Common myeloid progenitor, CD34-positive (primary cell): ENCODE results near the gene MCM3AP.
"Not testable (repeated sequence)": the region's sequence is repeated elsewhere in the genome, so short reads cannot be mapped to it uniquely, and the experiment has no call there.

Experiments
- CTCF ChIA-PET: fragments of 350-600 bp; sonication (Branson Sonifier 250); formaldehyde crosslinking; loops from one replicate; lab custom pipeline; 2021; ENCODE audit warnings: antibody characterized with exemption; lab: Charles Lee
- POLR2A ChIA-PET: fragments of 350-600 bp; sonication (Branson Sonifier 250); formaldehyde crosslinking; loops from one replicate; lab custom pipeline; 2021; ENCODE audit warnings: antibody characterized with exemption; lab: Charles Lee
- DNase-seq, 3 donors: peaks; one replicate each; pipeline versions ENCODE4 v3.0.0 to v3.0.0-alpha.2; 2013
- H3K27ac ChIP-seq, 2 experiments: 1 replicate in 1 of 2; 2 replicates in 1 of 2; pipeline ENCODE4 v1.7.0; 2013; ENCODE audit warnings: inconsistent platforms in 2 of 2, low read length in 2 of 2, mild to moderate bottlenecking in 2 of 2, low read depth in 1 of 2, moderate library complexity in 1 of 2; ENCODE audit not compliant: severe bottlenecking in 2 of 2, insufficient read depth in 1 of 2, poor library complexity in 1 of 2
- H3K27me3 ChIP-seq, 5 experiments: replicated peaks in 2 of 5; 1 replicate in 3 of 5; 2 replicates in 2 of 5; pipeline versions ENCODE4 v1.6.1 to v1.7.0; 2013; ENCODE audit warnings: low read length in 4 of 5, mild to moderate bottlenecking in 2 of 5, moderate library complexity in 2 of 5, inconsistent platforms in 1 of 5; ENCODE audit not compliant: insufficient read depth in 5 of 5, control insufficient read depth in 4 of 5
- H3K36me3 ChIP-seq, 4 experiments: 1 replicate in 2 of 4; 2 replicates in 2 of 4; pipeline versions ENCODE4 v1.6.1 to v1.7.0; 2013; ENCODE audit warnings: low read length in 3 of 4, control low read depth in 1 of 4, mild to moderate bottlenecking in 1 of 4; ENCODE audit not compliant: control insufficient read depth in 4 of 4, insufficient read depth in 4 of 4
- H3K4me1 ChIP-seq, 4 experiments: 1 replicate in 3 of 4; 2 replicates in 1 of 4; pipeline versions ENCODE4 v1.6.1 to v1.7.1; 2013; ENCODE audit warnings: low read length in 3 of 4, mild to moderate bottlenecking in 3 of 4, control low read depth in 1 of 4, inconsistent platforms in 1 of 4, moderate library complexity in 1 of 4; ENCODE audit not compliant: control insufficient read depth in 4 of 4, insufficient read depth in 4 of 4; ENCODE audit errors: control extremely low read depth in 1 of 4
- H3K4me3 ChIP-seq, 7 experiments: 1 replicate in 4 of 7; 2 replicates in 3 of 7; pipeline versions ENCODE4 v1.5.1 to v1.7.0; 2013; ENCODE audit warnings: mild to moderate bottlenecking in 7 of 7, low read length in 6 of 7, moderate library complexity in 6 of 7, inconsistent platforms in 2 of 7, low read depth in 2 of 7, control low read depth in 1 of 7; ENCODE audit not compliant: insufficient read depth in 4 of 7, control insufficient read depth in 1 of 7; ENCODE audit errors: extremely low read depth in 1 of 7
- H3K9me3 ChIP-seq, 5 experiments: 1 replicate in 4 of 5; 2 replicates in 1 of 5; pipeline versions ENCODE4 v1.6.1 to v1.7.1; 2013; ENCODE audit warnings: low read length in 4 of 5, mild to moderate bottlenecking in 2 of 5, inconsistent platforms in 1 of 5, low read depth in 1 of 5, moderate library complexity in 1 of 5; ENCODE audit not compliant: control insufficient read depth in 4 of 5, insufficient read depth in 2 of 5; ENCODE audit errors: control extremely low read depth in 1 of 5
- WGBS: methylation state at CpG from one replicate; pipeline ENCODE4 v1.1.5; 2013; ENCODE audit not compliant: insufficient coverage; 5-methylcytosine and 5-hydroxymethylcytosine counted together

MCM3AP gene

DNA sequence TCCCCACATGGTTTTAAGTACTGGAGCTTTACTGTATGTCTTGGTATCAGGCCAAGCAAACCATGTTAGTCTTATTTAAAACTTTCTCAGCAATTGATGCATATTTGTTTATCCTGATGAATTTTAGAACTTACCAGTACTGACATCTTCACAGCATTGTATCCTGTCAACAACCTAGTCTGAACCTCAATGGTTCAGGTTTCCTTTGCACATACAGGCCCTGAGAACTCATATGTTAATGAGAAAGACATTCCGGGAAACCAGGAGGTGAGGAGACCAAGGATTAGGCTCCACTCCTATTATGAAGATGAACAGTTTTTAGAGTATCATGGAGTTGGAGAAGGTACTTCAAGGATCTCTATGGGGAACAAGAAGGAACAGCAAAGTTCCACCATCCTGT, 43.8 kb downstream of the MCM3AP start:
- CTCF ChIA-PET, result interaction anchor here (1.1 to 1.5 kb wide), 3 partner anchors 9 to 11 kb away, joined by 3 to 6 read pairs (median 4); no protein-coding TSS in a partner anchor
- POLR2A ChIA-PET, result interaction anchor here (0.9 kb wide), 1 partner anchor 12 kb away, joined by 3 read pairs; no protein-coding TSS in a partner anchor
- peaks cover 36 to 89% (median 73%) of the 10 kb centered on the region in 4 experiments for H3K36me3 ChIP-seq

DNA sequence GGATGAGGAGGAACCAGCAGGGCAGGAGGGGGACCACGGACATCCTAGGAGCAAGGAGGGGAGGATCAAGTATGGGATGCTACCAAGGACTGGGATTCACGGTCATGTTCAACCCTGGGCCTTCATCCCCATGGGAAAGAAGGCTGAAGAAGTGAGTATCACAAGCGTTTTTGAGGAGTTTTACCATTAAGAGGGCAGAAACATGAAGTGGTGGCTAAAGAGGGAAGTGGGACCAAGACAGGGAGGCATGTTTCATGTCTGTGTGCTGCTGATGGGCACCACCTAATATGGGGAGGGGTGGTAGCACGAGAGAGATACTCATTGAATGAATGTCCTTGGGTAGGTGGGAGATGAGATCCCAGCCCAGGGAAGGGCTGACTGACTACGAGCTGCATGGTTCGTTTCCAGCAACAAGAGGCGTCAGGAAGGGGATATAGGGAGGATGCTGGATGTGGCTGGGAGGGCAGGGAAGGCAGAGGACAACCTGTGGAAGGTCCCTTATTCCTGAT, 45.5 kb downstream of the MCM3AP start:
- H3K9me3 ChIP-seq, result no peaks in the 10 kb centered on the region
- ChIA-PET POLR2A (no interaction called here), CTCF (interaction anchor here (0.8 to 1.5 kb wide), 2 partner anchors 11 to 14 kb away, joined by 3 read pairs; no protein-coding TSS in a partner anchor)
- no peak overlapping the region for H3K4me3 ChIP-seq
- H3K36me3 ChIP-seq, result peaks cover 35 to 90% (median 72%) of the 10 kb centered on the region in 4 experiments
- no peak overlapping the region for H3K27ac ChIP-seq
- H3K27me3 ChIP-seq, result no peaks in the 10 kb centered on the region
- no peak for DNase-seq
- H3K4me1 ChIP-seq, result no peaks in the 10 kb centered on the region
- WGBS, result 94% methylated on average over 7 of the region's 7 CpGs

More for the DNA sequence above, 43.8 kb downstream of the MCM3AP start:
- not testable (repeated sequence) for H3K9me3 ChIP-seq, H3K4me3 ChIP-seq, H3K27me3 ChIP-seq, H3K27ac ChIP-seq, H3K4me1 ChIP-seq, DNase-seq
- no CpG with 5 or more reads among the region's 1 CpG for WGBS

GRCh38 chr21:46237474-46237873, 47.9 kb downstream of the MCM3AP start:
- Histone ChIP-seq H3K27ac (no peak overlapping the region), H3K4me3 (no peak overlapping the region), H3K4me1 (no peaks in the 10 kb centered on the region), H3K27me3 (no peaks in the 10 kb centered on the region), H3K9me3 (peaks cover 0 to 6% (median 0%) of the 10 kb centered on the region in 5 experiments), H3K36me3 (peaks cover 33 to 85% (median 65%) of the 10 kb centered on the region in 4 experiments)
- CTCF ChIA-PET, result interaction anchor here (1.4 kb wide), 1 partner anchor 85 kb away, joined by 3 read pairs; no protein-coding TSS in a partner anchor
- WGBS, result 100% methylated on average over 1 of the region's 5 CpGs
- no peak for DNase-seq
- POLR2A ChIA-PET, result no interaction called here

- peaks cover 23 to 79% (median 49%) of the 10 kb centered on the region in 4 experiments for H3K36me3 ChIP-seq
- ChIA-PET CTCF (no interaction called here), POLR2A (no interaction called here)
- peaks cover 0 to 10% (median 9%) of the 10 kb centered on the region in 4 experiments for H3K4me1 ChIP-seq
- WGBS, result 74% methylated on average over 5 of the region's 5 CpGs
- H3K9me3 ChIP-seq, result peaks cover 0 to 18% (median 0%) of the 10 kb centered on the region in 5 experiments
- no peaks in the 10 kb centered on the region for H3K27me3 ChIP-seq
- no peak overlapping the region for H3K4me3 ChIP-seq
- DNase-seq, result no peak
- H3K27ac ChIP-seq, result no peak overlapping the region
Measured at GRCh38 chr21:46234436-46234950, 50.9 kb downstream of the MCM3AP start.

DNA sequence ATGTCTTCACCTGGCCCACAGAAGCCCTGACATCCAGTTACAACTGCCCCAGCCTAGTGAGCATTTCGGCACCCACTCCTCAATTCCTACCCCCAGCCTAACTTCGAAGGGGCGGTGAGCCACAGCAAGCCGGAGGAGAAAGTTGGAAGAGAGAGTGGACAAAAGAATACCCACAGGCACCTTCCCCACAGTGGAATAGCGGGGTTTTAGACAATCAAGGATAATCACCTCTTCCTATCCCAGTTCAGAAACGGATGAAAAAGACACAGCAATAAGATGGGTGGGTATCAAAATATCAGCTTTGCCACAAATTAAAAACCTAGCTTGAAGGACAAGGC, 55.5 kb downstream of the MCM3AP start:
- Histone ChIP-seq H3K9me3 (peaks cover 0 to 18% (median 0%) of the 10 kb centered on the region in 5 experiments), H3K4me3 (peak overlapping the region; percentile 40 to 78 (median 71)), H3K36me3 (peaks cover 12 to 50% (median 20%) of the 10 kb centered on the region in 4 experiments), H3K27me3 (no peaks in the 10 kb centered on the region), H3K27ac (peak overlapping the region in 1 of 2 experiments; percentile 56), H3K4me1 (peaks cover 0 to 35% (median 26%) of the 10 kb centered on the region in 4 experiments)
- POLR2A ChIA-PET, result interaction anchor here (0.5 to 0.7 kb wide), 3 partner anchors 16 to 405 kb away, joined by 3 to 5 read pairs (median 4); no protein-coding TSS in a partner anchor
- no peak for DNase-seq
- CTCF ChIA-PET, result interaction anchor here (0.7 to 1.7 kb wide), 8 partner anchors 10 to 96 kb away, joined by 3 to 6 read pairs (median 4); partner anchors contain the start of gene FTCD
- WGBS, result 100% methylated on average over 1 of the region's 6 CpGs

DNA sequence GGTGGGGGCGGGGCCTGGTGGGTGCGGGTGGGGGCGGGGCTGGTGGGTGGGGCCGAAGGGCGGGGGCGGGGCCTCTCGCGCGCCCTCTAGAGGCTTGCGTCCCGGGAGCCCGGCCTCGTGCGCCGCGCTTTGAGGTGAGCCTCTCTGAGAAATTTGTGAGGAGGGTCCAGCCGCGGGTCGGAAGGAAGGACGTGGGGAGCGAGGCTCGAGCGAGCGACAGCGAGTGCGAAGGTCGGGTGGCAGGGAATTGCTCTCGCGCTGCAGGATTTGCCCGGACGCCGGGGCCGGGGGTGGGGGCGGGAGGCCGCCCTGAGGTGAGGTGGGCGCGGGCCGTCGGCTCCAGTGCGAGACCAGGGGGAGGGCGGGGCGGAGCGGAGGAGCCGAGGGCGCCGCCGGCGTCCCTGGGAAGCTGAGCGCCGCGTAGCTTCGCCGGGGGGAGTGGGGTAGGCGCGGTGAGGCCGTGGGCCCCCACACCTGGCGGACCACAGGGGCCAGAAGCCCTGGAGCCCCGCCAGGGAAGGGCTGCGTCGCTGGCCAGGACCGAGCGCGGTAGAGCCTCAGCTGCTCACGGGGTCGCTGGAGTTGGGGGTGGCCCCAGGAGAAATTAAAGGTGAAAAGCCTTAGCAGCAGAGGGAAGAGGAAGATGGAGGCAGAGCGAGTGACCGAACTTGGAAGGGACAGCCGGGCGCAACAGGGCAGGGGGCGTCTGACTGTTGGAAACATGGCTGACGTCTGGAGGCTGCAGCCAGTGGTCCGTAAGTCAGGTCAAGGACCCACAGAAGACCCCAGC, 56.1 kb downstream of the MCM3AP start:
- DNase-seq, result peak in 1 of 3 donors; percentile 64
- Histone ChIP-seq H3K27ac (peak overlapping the region; percentile 12 to 56), H3K4me3 (peak overlapping the region; percentile 40 to 78 (median 71)), H3K9me3 (peaks cover 0 to 18% (median 0%) of the 10 kb centered on the region in 5 experiments), H3K4me1 (peaks cover 0 to 35% (median 26%) of the 10 kb centered on the region in 4 experiments), H3K27me3 (no peaks in the 10 kb centered on the region), H3K36me3 (peaks cover 9 to 47% (median 16%) of the 10 kb centered on the region in 4 experiments)
- CTCF ChIA-PET, result interaction anchor here (1.1 to 1.7 kb wide), 5 partner anchors 12 to 97 kb away, joined by 3 to 6 read pairs (median 4); a partner anchor contains a TSS
- POLR2A ChIA-PET, result interaction anchor here (0.5 to 0.6 kb wide), 2 partner anchors 16 to 405 kb away, joined by 3 to 5 read pairs; no protein-coding TSS in a partner anchor
- 3% methylated on average over 47 of the region's 72 CpGs for WGBS
